Mesothelial cell of epicardium (in vitro differentiated cells): ENCODE results near the gene PDZD8. TPM values are rescaled to one million over a fixed set of nuclear protein-coding genes. Genes with fewer than 3 reads are reported as not detected.

Source experiments
- DNase-seq, 2 experiments: peaks; one replicate each; pipeline ENCODE4 v3.0.0; 2021; ENCODE audit warnings: low spot score in 2 of 2; ENCODE audit not compliant: unreplicated experiment in 2 of 2
- H3K27ac Mint-ChIP-seq: 2 replicates; pipeline ENCODE4 v1.8.0; 2021; ENCODE audit warnings: mixed read lengths
- H3K27me3 Mint-ChIP-seq: 2 replicates; pipeline ENCODE4 v1.8.0; 2021; ENCODE audit warnings: low read depth, mixed read lengths
- H3K36me3 Mint-ChIP-seq: 2 replicates; pipeline ENCODE4 v1.8.0; 2021; ENCODE audit warnings: mixed read lengths
- H3K4me1 Mint-ChIP-seq: 2 replicates; pipeline ENCODE4 v1.8.0; 2021; ENCODE audit warnings: mixed read lengths
- H3K4me3 Mint-ChIP-seq: 2 replicates; pipeline ENCODE4 v1.8.0; 2021; ENCODE audit warnings: mild to moderate bottlenecking, moderate library complexity, mixed read lengths
- H3K9me3 Mint-ChIP-seq: 2 replicates; pipeline ENCODE4 v1.8.0; 2021; ENCODE audit warnings: mixed read lengths
- CTCF ChIP-seq: fragments of 200-600 bp; sonication (generic); IDR thresholded peaks from one replicate; pipeline ENCODE4 v1.5.0; 2021; ENCODE audit warnings: antibody characterized with exemption; ENCODE audit not compliant: unreplicated experiment
- total RNA-seq: library from RNA; stranded (reverse); gene quantifications from 3 replicates; pipeline ENCODE4 v1.2.1, GENCODE V29; 2021

Gene PDZD8
- total RNA-seq, 1 donor from 2014 or later = 27.3 TPM

GRCh38 chr10:117411479-117412399 lies 36.5 kb upstream of the PDZD8 start:
- no peak for TF ChIP-seq CTCF
- DNase-seq = peak; percentile 27 to 42
- Mint-ChIP-seq H3K4me1 (peaks cover 9% of the 10 kb centered on the region), H3K36me3 (no peaks in the 10 kb centered on the region), H3K9me3 (no peaks in the 10 kb centered on the region), H3K4me3 (no peak overlapping the region), H3K27ac (no peak overlapping the region), H3K27me3 (peaks cover 42% of the 10 kb centered on the region)

- Mint-ChIP-seq H3K36me3 (no peaks in the 10 kb centered on the region), H3K27me3 (peaks cover 45% of the 10 kb centered on the region), H3K4me3 (no peak overlapping the region), H3K9me3 (no peaks in the 10 kb centered on the region), H3K27ac (no peak overlapping the region), H3K4me1 (peaks cover 9% of the 10 kb centered on the region)
- TF ChIP-seq CTCF = no peak
- DNase-seq = no peak
Observed at GRCh38 chr10:117410557-117410956, 35.3 kb upstream of the PDZD8 start.

DNA sequence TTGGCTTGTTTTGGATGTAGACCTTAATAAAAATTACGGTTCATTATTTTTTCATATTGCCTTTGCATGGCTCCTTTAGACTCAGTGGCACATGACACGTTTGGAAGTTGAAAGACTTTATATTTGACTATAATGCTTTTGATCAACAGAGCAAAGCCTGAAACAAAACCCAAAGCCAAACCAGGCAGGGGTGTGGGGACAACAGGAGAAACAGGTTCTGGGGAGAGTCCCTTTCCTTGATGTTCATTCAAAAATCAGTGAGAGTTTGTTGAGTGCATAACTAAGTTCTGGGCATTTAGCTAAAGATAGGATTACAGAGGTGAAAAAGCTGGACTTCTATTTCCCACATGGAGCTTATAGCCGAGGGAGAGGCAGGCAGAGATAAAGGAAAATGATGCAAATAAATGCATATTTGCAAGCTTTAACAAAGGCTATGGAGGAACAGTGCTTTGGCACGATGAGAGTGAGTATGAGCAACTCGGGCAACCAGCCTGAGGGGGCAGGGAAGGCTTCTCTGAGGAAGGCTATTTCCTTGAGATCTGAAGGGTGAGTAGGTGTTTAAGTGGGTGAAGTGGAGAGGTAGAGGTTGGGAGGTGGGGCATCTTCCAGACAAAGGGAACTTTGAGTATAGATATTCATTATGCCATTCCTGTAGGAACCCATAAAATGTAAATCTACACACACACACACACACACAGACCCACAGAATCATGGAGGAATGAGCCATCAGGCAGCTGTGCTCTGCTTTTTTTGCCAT lies 34.5 kb upstream of the PDZD8 start:
- H3K36me3 Mint-ChIP-seq = no peaks in the 10 kb centered on the region
- TF ChIP-seq CTCF = no peak
- H3K4me1 Mint-ChIP-seq = peaks cover 9% of the 10 kb centered on the region
- H3K9me3 Mint-ChIP-seq = no peaks in the 10 kb centered on the region
- H3K27ac Mint-ChIP-seq = no peak overlapping the region
- DNase-seq = no peak
- no peak overlapping the region for H3K4me3 Mint-ChIP-seq
- peaks cover 45% of the 10 kb centered on the region for H3K27me3 Mint-ChIP-seq

DNA sequence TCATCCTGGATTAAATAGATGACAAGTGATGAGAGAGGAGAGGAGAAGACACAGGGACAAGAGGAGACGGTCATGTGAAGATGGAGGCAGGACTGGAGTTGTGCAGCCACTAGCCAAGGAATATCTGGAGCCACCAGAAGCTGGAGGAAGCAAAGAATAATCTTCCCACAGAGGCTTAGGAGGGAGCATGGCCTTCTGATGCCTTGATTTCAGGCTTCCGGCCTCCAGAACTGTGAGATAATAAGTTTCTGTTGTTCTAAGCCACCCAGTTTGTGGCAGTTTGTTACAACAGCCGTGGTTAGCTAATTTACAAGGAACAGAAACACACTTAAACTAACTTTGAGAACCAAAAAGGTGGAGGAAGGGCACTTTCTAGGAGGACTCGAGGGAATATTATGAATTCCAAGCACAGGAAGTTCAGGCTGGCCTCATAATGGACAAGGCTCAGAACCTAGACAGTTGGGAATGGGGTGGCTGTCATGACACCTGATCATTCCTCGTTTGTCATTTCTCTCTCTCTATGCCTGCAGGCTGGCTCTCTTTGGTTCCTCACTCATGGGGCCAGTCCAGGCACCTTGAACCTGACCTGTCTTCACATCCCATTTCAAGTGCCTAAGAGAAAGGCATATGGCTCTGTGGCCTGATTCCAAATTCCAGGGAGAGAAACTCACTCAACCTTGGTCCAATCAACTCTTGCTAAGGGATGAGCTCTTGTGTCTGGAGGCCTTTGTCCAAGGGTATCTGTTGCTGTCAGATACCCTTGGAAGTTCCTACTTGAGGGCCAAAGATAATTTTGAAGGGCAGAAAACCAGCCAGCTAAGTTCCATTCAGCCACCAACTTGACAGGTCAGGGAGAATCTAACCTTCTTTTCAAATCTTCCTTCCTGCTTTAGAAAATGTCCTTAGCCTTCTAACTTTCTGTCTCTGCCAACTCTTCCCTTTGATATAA lies 33.5 kb upstream of the PDZD8 start:
- Mint-ChIP-seq H3K27me3 (peaks cover 41% of the 10 kb centered on the region), H3K27ac (no peak overlapping the region), H3K9me3 (no peaks in the 10 kb centered on the region), H3K36me3 (no peaks in the 10 kb centered on the region), H3K4me1 (peaks cover 6% of the 10 kb centered on the region), H3K4me3 (no peak overlapping the region)
- DNase-seq = no peak
- no peak for TF ChIP-seq CTCF

GRCh38 chr10:117405730-117406129 lies 30.5 kb upstream of the PDZD8 start:
- H3K27me3 Mint-ChIP-seq = peaks cover 41% of the 10 kb centered on the region
- TF ChIP-seq CTCF = no peak
- no peaks in the 10 kb centered on the region for H3K9me3 Mint-ChIP-seq
- H3K36me3 Mint-ChIP-seq = no peaks in the 10 kb centered on the region
- no peaks in the 10 kb centered on the region for H3K4me1 Mint-ChIP-seq
- H3K4me3 Mint-ChIP-seq = no peak overlapping the region
- no peak overlapping the region for H3K27ac Mint-ChIP-seq
- no peak for DNase-seq
